Sigmoid colon (tissue), 4 donors: Measurements from ENCODE around the gene DDOST.
"Not testable (repeated sequence)": the region's sequence is repeated elsewhere in the genome, so short reads cannot be mapped to it uniquely, and the experiment has no call there.

Experiments
- EP300 ChIP-seq, 4 donors: sonication (generic); formaldehyde crosslinking; IDR thresholded peaks; one replicate each; pipeline ENCODE4 v1.6.1; 2017; ENCODE audit warnings: antibody characterized with exemption in 4 of 4
- TF ChIP-seq, protein P1 (sequence below), 4 experiments: fragments of 450-650 bp in 3 of 4; fragments of 200-600 bp in 1 of 4; IDR thresholded peaks; one replicate each; pipeline ENCODE4 v1.5.1; 2016 to 2019; ENCODE audit warnings: antibody characterized with exemption in 4 of 4, mild to moderate bottlenecking in 3 of 4, moderate library complexity in 2 of 4

DNA sequence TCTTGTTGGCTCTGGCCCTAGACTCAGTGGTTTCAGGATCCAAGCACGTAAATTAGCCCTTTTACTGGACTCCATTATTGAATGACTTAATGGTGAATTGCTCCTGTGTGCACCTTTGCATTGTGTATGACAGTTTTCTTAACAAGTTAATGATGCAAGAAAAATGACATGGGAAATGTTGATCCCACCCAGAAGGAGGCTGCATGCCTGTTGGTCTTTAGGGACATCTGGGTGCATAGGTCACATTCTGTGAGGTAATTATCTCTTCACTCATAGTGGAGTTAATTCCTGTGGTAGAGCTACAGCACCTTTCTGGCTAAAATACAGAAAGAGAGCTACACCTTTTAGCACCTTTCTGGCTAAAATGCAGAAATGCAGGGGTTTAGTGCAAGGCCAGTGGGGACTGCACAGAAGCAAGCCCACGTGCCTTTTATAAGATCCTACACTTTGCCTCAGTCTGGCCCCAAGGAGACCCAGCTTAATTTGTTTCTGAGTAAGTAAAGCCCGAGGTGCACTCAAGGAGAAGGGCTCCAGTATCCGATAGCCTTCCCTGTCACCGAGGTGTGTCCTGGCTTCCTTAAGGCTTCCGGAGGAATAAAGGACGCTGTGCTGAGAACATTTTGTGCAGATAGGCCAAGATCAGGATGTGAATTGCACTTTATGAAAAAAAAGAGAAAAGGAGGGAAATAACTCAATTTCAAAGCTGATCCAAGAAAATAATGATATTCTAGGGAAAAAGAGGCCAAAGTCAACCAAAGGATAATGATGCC lies 54.2 kb downstream of the DDOST start:
- TF ChIP-seq EP300 (IDR thresholded peaks at IDR 0.05), result not testable (repeated sequence)
- TF ChIP-seq, protein P1, sequence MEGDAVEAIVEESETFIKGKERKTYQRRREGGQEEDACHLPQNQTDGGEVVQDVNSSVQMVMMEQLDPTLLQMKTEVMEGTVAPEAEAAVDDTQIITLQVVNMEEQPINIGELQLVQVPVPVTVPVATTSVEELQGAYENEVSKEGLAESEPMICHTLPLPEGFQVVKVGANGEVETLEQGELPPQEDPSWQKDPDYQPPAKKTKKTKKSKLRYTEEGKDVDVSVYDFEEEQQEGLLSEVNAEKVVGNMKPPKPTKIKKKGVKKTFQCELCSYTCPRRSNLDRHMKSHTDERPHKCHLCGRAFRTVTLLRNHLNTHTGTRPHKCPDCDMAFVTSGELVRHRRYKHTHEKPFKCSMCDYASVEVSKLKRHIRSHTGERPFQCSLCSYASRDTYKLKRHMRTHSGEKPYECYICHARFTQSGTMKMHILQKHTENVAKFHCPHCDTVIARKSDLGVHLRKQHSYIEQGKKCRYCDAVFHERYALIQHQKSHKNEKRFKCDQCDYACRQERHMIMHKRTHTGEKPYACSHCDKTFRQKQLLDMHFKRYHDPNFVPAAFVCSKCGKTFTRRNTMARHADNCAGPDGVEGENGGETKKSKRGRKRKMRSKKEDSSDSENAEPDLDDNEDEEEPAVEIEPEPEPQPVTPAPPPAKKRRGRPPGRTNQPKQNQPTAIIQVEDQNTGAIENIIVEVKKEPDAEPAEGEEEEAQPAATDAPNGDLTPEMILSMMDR (IDR thresholded peaks at IDR 0.05), result not testable (repeated sequence)
